RWPE2 (cell line): ENCODE data around the gene SEMA4C.
A peak's percentile ranks its signal among the peaks of the same experiment; 100 is the strongest.

Experiments
- ATAC-seq: fragments of 200-7000 bp; cut with Tn5 transposase; 3 replicates; pipeline ENCODE4 v1.9.1; 2021; ENCODE audit warnings: low read depth
- DNase-seq: peaks from one replicate; pipeline ENCODE4 v3.0.0-alpha.2; 2020; ENCODE audit warnings: low spot score
- H3K27ac ChIP-seq: fragments of 450-650 bp; 2 replicates; pipeline ENCODE4 v1.5.1; 2017; ENCODE audit warnings: mild to moderate bottlenecking; ENCODE audit not compliant: poor library complexity, severe bottlenecking
- H3K27me3 ChIP-seq: fragments of 250-450 bp; sonication (Bioruptor Pico); 2 replicates; pipeline ENCODE4 v1.5.1; 2021; ENCODE audit warnings: mild to moderate bottlenecking, moderate library complexity; ENCODE audit not compliant: insufficient read depth, poor library complexity, severe bottlenecking
- H3K36me3 ChIP-seq: fragments of 250-450 bp; sonication (Bioruptor Pico); 2 replicates; pipeline ENCODE4 v1.5.1; 2020; ENCODE audit warnings: low read depth, mild to moderate bottlenecking, moderate library complexity
- H3K4me1 ChIP-seq: fragments of 250-450 bp; sonication (Bioruptor Pico); 2 replicates; pipeline ENCODE4 v1.5.1; 2021; ENCODE audit warnings: mild to moderate bottlenecking, moderate library complexity; ENCODE audit not compliant: insufficient read depth, poor library complexity, severe bottlenecking
- H3K4me3 ChIP-seq: fragments of 250-450 bp; sonication (Bioruptor Pico); 2 replicates; pipeline ENCODE4 v1.5.1; 2021; ENCODE audit warnings: mild to moderate bottlenecking, moderate library complexity; ENCODE audit not compliant: severe bottlenecking
- H3K9me3 ChIP-seq: fragments of 250-450 bp; sonication (Bioruptor Pico); 2 replicates; pipeline ENCODE4 v1.5.1; 2021; ENCODE audit warnings: mild to moderate bottlenecking, moderate library complexity; ENCODE audit not compliant: severe bottlenecking
- TF ChIP-seq, protein P1 (sequence below): fragments of 450-650 bp; IDR thresholded peaks from one replicate; pipeline ENCODE4 v1.5.1; 2017; ENCODE audit warnings: mild to moderate bottlenecking, moderate library complexity; ENCODE audit not compliant: poor library complexity, severe bottlenecking

Gene SEMA4C, protein sequence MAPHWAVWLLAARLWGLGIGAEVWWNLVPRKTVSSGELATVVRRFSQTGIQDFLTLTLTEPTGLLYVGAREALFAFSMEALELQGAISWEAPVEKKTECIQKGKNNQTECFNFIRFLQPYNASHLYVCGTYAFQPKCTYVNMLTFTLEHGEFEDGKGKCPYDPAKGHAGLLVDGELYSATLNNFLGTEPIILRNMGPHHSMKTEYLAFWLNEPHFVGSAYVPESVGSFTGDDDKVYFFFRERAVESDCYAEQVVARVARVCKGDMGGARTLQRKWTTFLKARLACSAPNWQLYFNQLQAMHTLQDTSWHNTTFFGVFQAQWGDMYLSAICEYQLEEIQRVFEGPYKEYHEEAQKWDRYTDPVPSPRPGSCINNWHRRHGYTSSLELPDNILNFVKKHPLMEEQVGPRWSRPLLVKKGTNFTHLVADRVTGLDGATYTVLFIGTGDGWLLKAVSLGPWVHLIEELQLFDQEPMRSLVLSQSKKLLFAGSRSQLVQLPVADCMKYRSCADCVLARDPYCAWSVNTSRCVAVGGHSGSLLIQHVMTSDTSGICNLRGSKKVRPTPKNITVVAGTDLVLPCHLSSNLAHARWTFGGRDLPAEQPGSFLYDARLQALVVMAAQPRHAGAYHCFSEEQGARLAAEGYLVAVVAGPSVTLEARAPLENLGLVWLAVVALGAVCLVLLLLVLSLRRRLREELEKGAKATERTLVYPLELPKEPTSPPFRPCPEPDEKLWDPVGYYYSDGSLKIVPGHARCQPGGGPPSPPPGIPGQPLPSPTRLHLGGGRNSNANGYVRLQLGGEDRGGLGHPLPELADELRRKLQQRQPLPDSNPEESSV

DNA sequence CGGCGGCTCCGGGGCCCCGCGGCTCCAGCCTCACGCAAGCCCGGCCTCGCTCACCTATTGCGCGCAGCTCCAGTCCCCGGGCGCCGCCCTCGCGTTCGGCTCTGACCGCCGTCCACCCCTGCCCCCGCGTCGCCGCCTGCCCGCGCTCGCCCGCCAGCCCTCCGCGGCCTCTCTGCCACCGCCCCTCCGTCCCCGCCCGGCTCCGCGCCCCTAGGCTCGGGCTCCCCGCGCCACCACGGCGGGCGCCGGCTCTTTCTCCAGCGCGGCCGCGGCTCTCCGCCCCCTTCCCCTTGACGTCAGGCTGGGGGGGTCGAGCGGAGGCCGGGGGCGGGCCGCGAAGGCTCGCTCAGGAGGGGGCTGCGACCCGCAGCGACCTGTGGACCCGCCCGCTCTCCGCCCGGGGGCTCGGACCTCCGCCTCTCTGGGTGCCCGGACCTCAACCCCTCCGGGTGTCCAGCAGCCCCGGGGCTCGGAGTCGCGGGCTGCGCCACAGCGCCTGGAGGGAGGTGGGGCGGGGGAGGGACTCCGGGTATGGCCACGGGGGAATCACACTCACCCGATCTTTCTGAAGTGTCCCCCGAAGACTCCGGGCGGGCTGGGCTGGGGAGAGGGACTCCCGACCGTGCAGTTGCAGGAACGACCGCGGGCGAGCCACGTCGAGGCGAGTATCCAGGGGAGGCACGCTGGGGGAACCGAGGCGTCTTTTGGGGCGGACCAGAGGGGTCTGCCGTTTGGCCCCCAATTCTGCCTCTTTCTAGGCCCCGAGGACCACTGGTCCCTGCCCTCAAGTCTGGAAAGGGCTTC lies at the start of gene SEMA4C:
SEMA4C (minus strand) TSS at position 259 of the 804 bp plus-strand sequence. CDS start 2,194 bp downstream, outside the sequence.
- H3K9me3 ChIP-seq, result no peaks in the 10 kb centered on the region
- peak; percentile 8 for ATAC-seq
- H3K4me3 ChIP-seq, result peak within 1 kb of the TSS; percentile 90
- DNase-seq, result no peak
- peaks cover 27% of the 10 kb centered on the region for H3K36me3 ChIP-seq
- TF ChIP-seq, protein P1, sequence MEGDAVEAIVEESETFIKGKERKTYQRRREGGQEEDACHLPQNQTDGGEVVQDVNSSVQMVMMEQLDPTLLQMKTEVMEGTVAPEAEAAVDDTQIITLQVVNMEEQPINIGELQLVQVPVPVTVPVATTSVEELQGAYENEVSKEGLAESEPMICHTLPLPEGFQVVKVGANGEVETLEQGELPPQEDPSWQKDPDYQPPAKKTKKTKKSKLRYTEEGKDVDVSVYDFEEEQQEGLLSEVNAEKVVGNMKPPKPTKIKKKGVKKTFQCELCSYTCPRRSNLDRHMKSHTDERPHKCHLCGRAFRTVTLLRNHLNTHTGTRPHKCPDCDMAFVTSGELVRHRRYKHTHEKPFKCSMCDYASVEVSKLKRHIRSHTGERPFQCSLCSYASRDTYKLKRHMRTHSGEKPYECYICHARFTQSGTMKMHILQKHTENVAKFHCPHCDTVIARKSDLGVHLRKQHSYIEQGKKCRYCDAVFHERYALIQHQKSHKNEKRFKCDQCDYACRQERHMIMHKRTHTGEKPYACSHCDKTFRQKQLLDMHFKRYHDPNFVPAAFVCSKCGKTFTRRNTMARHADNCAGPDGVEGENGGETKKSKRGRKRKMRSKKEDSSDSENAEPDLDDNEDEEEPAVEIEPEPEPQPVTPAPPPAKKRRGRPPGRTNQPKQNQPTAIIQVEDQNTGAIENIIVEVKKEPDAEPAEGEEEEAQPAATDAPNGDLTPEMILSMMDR, result no peak
- H3K27me3 ChIP-seq, result no peaks in the 10 kb centered on the region
- peaks cover 18% of the 10 kb centered on the region for H3K4me1 ChIP-seq
- peak within 1 kb of the TSS; percentile 78 for H3K27ac ChIP-seq

DNA sequence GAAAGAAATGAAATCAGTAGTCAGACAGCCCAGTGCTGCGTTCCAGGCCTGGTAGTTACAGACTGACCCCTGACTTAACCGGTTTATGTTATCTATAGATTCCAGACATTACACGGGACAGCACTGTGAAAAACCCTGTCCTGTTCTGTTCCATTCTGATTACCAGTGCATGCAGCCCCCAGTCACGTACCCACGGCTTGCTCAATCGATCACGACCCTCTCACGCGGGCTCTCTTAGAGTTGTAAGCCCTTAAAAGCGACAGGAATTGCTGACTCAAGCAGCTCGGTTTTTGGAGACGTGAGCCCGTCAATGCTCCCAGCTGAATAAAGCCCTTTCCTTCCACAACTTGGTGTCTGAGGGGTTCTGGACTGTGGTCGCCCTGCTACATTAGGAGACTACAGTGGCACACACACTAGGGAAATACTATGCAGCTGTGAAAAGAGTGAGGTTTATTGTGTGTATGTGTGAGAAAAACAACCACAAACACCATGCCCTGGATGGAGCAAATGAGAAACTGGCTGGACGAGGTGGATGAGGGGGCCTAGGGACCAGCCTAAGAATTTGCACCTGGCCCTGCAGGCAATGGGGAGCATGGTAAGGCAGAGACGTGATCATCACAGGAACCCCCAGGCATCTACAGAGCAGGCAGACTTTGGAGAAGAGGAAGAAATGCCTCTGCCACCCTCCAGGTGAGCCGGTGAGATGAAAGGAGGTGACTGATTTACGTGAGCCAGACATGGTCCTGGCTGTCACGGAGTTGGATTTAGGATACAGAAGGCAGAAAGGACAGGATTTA lies 49.1 kb upstream of the SEMA4C start:
- DNase-seq (no peak), ATAC-seq (no peak)
- Histone ChIP-seq H3K4me1 (peaks cover 16% of the 10 kb centered on the region), H3K4me3 (no peak overlapping the region), H3K9me3 (no peaks in the 10 kb centered on the region), H3K36me3 (no peaks in the 10 kb centered on the region), H3K27ac (no peak overlapping the region), H3K27me3 (no peaks in the 10 kb centered on the region)
- TF ChIP-seq, protein P1, result no peak

DNA sequence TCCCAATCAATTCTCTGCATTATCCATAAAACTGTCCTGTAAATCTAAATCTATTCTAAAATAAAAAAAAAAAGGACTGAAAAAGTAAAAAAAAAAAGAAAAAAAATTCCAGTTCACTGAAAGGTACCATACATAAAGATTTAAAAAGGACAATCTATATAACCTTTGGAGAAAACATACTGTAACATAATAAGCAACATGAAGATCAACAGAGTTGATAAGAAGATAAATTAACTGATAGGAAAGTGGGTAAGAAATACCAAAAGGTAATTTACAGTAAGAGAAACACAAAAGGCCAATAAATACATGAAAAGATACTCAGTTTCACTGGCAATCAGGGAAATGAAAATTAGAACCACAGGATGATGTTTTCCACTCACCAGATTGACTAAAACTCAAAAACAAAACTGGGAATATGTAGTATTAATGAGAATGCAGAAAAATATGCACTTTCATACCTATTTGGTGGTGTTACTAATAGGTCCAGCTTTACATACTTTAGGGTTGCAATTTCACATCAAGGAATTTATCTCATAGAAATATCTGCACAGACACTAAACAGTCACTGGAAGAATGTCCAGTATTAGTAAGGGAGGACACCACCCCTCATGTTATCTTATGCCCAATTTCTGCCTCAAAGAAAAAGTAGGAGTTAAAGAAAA lies 48.3 kb upstream of the SEMA4C start:
- no peak overlapping the region for H3K4me3 ChIP-seq
- DNase-seq, result no peak
- no peaks in the 10 kb centered on the region for H3K27me3 ChIP-seq
- ATAC-seq, result no peak
- H3K4me1 ChIP-seq, result peaks cover 16% of the 10 kb centered on the region
- H3K27ac ChIP-seq, result no peak overlapping the region
- TF ChIP-seq, protein P1, result no peak
- H3K36me3 ChIP-seq, result no peaks in the 10 kb centered on the region
- no peaks in the 10 kb centered on the region for H3K9me3 ChIP-seq
